Left hindlimb (tissue), 1 donor: ENCODE results near the gene USP13.

ENCODE experiments used
- DNase-seq: peaks from one replicate; pipeline ENCODE4 v3.0.0-alpha.2; 2018

USP13 gene

DNA sequence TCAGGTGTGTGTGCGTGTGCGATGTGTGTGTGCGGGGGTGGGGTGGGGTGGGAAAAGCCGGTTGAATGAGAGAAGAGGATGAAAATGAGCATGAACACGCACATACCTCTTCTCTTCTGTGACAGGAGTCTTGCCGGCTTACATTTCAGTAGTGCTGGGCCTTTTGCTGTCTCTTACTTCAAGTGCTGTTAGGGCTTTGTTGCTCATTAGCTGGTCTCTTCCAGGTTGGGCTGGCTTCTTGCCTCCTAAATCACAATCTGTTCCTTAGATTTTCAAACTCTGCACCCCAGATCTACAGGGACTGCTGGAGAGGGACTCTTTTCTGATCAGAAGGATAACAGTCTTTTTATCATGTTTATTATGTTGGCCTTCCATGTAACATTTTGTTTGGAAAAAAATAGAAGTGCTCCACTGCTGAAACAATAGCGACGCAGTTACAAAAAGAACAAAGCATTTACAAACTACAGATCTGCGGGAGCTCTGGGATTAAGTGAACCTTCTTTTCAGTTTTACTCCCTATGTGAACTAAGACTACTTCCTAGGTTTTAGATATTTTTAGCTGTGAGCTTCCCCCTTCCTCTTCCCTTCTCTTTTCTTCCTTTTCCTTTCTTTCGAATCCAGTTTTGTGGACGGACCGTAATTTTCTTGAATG lies 48.5 kb downstream of the USP13 start:
- DNase-seq, result no peak

- DNase-seq, result no peak
Observed at GRCh38 chr3:179702271-179702947, 49.6 kb downstream of the USP13 start.

DNA sequence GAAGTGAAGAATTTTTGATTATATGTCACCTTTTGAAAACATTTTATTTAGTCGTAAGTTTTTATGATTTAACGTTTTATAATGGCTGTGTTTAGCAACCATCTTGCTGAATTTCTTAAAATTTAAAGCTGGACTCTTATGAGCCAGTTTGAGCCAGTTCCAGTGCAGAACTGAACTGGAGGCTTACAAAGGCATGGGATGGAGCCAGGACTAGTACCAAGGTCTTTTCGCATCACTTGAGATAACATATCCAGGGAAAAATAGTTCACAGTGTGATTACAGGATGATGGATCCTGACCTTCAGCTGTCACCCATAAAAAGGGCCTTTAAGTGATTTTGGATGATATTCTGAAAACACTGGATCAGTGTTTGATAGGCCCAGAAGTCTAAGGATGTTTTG lies 51.0 kb downstream of the USP13 start:
- DNase-seq, result no peak

GRCh38 chr3:179706233-179706632 lies 53.4 kb downstream of the USP13 start:
- no peak for DNase-seq

- no peak for DNase-seq
Observed at GRCh38 chr3:179710079-179710478, 57.2 kb downstream of the USP13 start.

DNA sequence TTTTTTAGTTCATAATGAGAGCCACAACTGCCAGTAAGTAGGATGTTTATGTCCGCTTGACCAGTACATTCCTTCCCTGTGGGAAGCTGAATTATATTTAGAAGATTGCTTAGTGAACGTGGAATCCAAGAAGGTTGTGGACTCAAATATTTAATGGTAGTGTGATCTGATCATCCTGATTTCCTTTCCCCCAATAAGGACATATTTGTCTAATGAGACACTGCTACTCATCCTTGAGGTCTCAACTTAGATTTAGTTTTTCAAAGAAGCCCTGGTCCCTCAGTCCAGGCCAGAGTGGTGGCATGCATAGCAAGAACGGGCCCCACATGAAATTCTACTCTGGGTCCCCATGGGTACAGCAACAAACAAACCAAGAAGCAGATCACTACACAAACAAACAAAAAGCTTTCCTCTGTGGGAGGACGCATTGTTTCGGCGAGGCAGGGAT lies 60.8 kb downstream of the USP13 start:
- no peak for DNase-seq

DNA sequence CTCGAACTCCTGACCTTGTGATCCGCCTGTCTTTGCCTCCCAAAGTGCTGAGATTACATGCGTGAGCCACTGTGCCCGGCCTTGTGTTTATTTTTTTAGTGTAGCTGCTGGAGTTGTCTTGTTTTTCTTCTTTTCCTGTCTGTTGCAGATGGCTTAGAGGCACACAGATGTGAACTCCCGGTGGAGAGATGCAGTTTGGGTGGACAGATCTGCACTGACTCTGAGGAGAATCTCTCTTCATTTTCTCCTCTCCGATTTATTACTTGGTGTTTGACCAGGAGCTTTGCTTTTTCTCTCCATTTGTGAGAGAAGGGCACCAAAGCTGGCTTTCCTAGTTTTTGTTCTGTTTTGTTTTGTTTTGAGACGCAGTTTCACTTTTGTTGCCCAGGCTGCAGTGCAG lies 62.7 kb downstream of the USP13 start:
- no peak for DNase-seq

DNA sequence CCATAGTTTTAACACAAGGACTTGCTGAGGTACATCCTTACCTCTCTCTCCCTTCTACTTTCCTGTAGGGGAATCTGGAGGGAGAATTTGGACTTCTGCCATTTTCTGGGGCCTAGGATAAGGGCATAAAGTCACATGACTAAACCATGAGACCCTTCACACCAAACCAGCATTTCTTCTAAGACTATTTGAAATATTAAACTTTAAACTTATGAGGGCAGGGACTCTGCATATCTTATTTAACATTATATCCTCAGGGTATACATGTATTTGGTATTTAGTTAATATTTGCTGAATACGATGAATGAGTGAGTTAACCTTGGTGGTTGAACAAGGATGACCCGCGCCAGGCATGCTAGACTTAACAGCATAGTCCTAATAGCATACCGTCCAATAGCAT lies 63.4 kb downstream of the USP13 start:
- DNase-seq, result no peak

DNA sequence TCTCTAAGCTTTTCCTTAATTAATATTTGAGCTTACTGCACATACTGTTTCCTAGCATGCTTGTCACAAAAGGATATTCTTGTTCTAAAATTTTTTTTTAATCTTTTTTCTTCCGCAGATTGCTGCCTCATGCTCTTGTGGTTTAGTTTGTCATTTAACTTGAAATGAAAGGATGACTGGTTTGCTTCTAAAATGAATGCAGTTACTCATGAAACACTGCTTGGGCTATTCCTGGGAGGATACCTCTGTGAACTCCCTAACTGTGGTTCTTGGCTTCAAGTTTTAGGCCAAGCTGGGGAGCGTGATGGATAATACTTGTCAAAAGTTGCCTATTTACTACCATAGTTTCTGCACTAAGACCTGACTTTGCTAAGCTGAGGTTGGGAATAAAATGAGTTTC lies 64.0 kb downstream of the USP13 start:
- DNase-seq, result no peak

DNA sequence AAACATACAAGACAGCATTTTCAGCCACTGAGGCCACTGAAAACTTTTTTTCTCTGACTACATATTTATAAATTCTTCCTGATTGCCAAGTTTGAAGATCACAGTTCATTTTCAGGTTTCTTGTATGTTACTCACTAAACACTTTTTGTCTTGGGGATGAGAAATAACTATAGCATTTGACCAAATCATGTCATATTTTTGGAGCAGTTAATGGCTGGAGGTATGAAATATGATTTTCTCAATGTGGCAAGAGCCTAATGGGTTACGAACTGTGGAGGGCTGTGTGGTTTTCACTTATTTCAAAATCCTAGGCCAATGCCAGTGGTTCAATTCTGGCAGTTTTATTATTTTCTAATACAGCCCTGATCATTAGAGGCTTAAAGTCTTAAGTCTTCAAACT lies 64.4 kb downstream of the USP13 start:
- no peak for DNase-seq

- DNase-seq, result no peak
Observed at GRCh38 chr3:179719048-179719734, 66.4 kb downstream of the USP13 start.

DNA sequence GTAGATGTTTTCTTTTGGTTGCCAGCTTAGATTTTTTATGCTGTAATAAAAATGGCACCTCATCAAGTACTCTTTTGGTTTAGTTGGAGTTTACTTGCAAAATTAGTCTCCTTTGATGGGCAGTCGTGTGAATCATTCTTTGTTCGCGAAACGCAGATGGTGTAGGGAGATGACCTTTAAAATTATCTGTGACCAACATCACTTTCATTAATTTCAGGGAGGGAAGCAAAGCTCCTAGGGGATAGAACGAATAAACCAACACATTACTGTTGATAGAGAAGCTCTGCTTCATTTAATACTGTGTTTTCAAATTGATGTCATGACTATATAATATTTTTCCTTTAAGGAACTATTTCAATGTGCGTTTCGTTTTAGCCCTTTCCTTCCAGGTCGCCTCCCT lies 67.4 kb downstream of the USP13 start:
- DNase-seq, result no peak

- DNase-seq, result no peak
Observed at GRCh38 chr3:179723617-179724016, 70.8 kb downstream of the USP13 start.

GRCh38 chr3:179726075-179726699 lies 73.3 kb downstream of the USP13 start:
- DNase-seq, result no peak

DNA sequence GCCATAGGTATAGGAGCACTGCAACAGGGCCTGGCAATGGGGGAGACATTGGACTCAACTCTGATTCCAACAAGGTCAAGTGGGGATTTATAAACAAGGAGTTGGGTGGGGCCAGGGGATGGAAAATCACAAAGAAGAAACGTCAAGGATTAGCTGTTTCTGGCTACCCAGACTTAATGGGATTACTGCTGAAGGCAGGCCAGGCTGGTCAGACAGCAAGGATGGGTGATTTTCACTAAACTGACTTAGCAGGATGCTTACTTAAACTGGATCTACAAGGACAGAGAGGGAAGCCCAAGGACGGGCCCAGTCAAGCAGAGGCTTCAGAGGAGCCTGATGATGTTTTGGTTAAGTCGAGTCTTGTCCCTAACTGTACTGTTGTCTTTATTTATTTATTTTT lies 76.2 kb downstream of the USP13 start:
- DNase-seq, result no peak

GRCh38 chr3:179729981-179730380 lies 77.1 kb downstream of the USP13 start:
- DNase-seq, result no peak

- DNase-seq, result no peak
Observed at GRCh38 chr3:179730506-179730905, 77.7 kb downstream of the USP13 start.

GRCh38 chr3:179731544-179731943 lies 78.7 kb downstream of the USP13 start:
- no peak for DNase-seq

DNA sequence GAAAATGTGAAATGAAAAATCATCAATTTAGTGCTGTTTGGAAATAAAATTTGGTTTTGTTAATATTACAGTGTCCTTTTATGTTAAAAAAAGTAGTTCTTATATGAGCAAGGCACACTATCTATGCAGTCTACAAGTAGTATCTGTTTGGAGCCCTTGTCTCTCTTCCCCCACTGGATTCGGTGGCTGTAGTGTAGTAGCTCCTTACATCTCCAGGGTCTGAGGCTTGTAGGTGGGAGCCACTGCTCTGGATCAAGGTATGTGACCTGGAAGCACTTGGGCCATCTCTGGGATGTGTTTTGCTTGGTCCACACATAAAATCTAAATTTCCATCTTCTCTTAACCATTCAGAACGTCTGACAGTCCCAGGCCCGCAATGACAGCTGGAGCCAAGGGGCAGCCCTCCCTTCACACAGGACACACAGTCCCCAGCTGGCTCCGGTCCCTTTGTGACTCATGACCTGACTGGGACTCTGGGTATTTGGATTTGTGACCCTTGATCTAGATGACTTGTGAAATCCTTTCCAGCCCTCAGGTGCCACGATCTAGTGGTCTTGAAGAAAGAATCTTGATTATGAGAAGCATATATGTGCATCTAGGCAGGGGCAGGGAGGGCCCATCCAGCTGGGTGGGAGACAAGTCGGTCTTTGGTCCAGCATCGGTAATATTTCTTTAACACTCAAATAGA lies 80.0 kb downstream of the USP13 start:
- no peak for DNase-seq

DNA sequence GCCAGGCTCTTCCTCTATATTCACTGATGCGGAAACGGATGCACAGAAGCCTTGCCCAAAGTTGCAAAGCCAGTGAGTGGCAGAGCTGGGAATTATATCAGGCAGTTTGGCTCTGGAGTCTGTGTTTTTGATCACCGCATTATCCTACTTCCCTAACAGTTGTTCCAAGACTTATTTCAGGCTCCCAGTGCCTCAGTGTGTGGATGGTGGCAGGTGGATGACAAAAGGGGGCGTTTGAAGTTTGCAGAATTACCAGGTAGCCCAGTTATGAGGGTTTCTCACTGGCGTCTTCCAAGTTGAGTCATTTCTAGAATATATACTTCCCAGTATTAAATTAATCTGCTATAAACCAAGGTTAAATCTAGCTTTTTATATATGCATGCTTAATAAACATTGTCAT lies 81.0 kb downstream of the USP13 start:
- DNase-seq, result no peak

- no peak for DNase-seq
Observed at GRCh38 chr3:179734497-179735281, 81.8 kb downstream of the USP13 start.

DNA sequence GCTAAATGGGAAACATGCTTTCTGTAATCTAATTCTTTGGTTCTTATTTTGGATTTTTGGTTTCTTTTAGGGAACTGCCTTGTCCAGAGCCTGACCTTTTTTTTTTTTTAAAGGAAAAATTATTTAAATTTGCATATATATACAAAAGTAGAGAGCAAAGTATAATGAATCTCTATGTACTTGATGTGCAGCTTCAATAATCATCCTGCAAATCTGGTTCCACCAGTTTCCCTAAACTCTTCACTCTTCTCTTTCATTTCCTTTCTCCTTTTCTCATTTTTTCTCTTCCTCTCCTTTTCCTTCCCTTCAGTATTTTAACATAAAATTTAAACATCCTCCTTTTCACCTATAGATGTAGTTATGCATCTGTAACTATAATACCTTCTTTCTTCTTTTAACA lies 82.5 kb downstream of the USP13 start:
- DNase-seq, result no peak
